OCI-LY7 (cell line): Measurements from ENCODE around the gene AGMAT. TPM values are rescaled to one million over a fixed set of nuclear protein-coding genes. Genes with fewer than 3 reads are reported as not detected.

Experiments
- BruUV-seq: library from RNA; stranded (reverse); fragments of 400-500 nt; replicated peaks from 2 replicates; lab custom pipeline; 2021; lab: Mats Ljungman, UMichigan
- CTCF ChIA-PET: fragments of 300-600 bp; sonication (Branson Sonifier 250); formaldehyde crosslinking; loops from one replicate; lab custom pipeline; 2022; ENCODE audit warnings: antibody characterized with exemption; ENCODE audit not compliant: unreplicated experiment; lab: Charles Lee
- POLR2A ChIA-PET: fragments of 300-600 bp; sonication (Branson Sonifier 250); formaldehyde crosslinking; loops from one replicate; lab custom pipeline; 2022; ENCODE audit warnings: antibody characterized with exemption; lab: Charles Lee
- DNase-seq: peaks from one replicate; pipeline ENCODE4 v3.0.0-alpha.2; 2015; ENCODE audit warnings: low spot score
- H2AFZ ChIP-seq: fragments of 200-600 bp; sonication (generic), shearing (Covaris generic); 2 replicates; pipeline ENCODE4 v1.6.1; 2014; ENCODE audit warnings: mild to moderate bottlenecking, antibody characterized with exemption, low read length, moderate library complexity
- H3K27ac ChIP-seq: fragments of 200-600 bp; sonication (generic); 2 replicates; pipeline ENCODE4 v1.5.1; 2014; ENCODE audit warnings: mixed run types, low read depth, mild to moderate bottlenecking, moderate library complexity, low read length, inconsistent platforms; ENCODE audit not compliant: poor library complexity, severe bottlenecking
- H3K36me3 ChIP-seq: fragments of 200-600 bp; sonication (generic); 2 replicates; pipeline ENCODE4 v1.6.1; 2014; ENCODE audit warnings: mild to moderate bottlenecking, antibody characterized with exemption, low read length, moderate library complexity, mixed read lengths; ENCODE audit not compliant: insufficient read depth
- H3K4me1 ChIP-seq: fragments of 200-600 bp; sonication (generic); 2 replicates; pipeline ENCODE4 v1.5.1; 2014; ENCODE audit warnings: mild to moderate bottlenecking, low read length; ENCODE audit not compliant: insufficient read depth, poor library complexity, severe bottlenecking
- H3K4me2 ChIP-seq: fragments of 200-600 bp; sonication (generic); 2 replicates; pipeline ENCODE4 v1.6.1; 2014; ENCODE audit warnings: mild to moderate bottlenecking, low read length
- H3K4me3 ChIP-seq: fragments of 200-600 bp; sonication (generic); 2 replicates; pipeline ENCODE4 v1.5.1; 2014; ENCODE audit warnings: mild to moderate bottlenecking, low read depth, low read length; ENCODE audit not compliant: poor library complexity, severe bottlenecking
- H3K79me2 ChIP-seq: fragments of 200-600 bp; sonication (generic); 2 replicates; pipeline ENCODE4 v1.6.1; 2016; ENCODE audit warnings: low read depth, mild to moderate bottlenecking, low read length, moderate library complexity, mixed read lengths; ENCODE audit not compliant: insufficient read depth
- H3K9me2 ChIP-seq: fragments of 200-600 bp; sonication (generic); 2 replicates; pipeline ENCODE4 v1.6.1; 2016; ENCODE audit warnings: mild to moderate bottlenecking, low read length, mixed read lengths; ENCODE audit not compliant: insufficient read depth
- H3K9me3 ChIP-seq: fragments of 200-600 bp; sonication (generic); 2 replicates; pipeline ENCODE4 v1.6.1; 2014; ENCODE audit warnings: mild to moderate bottlenecking, mixed run types, low read length, mixed read lengths
- H4K20me1 ChIP-seq: fragments of 200-600 bp; sonication (generic); 2 replicates; pipeline ENCODE4 v1.6.1; 2014; ENCODE audit warnings: mild to moderate bottlenecking, antibody characterized with exemption, low read length, moderate library complexity, mixed read lengths; ENCODE audit not compliant: insufficient read depth
- CTCF ChIP-seq: fragments of 200-600 bp; sonication (generic); conservative IDR thresholded peaks from 2 replicates; pipeline ENCODE4 v1.5.1; 2014; ENCODE audit warnings: mild to moderate bottlenecking, antibody characterized with exemption, low read length, moderate library complexity, mixed read lengths
- EZH2phosphoT487 ChIP-seq: fragments of 200-600 bp; sonication (generic); IDR thresholded peaks from 2 replicates; pipeline ENCODE4 v1.6.1; 2018; ENCODE audit warnings: low read depth, borderline replicate concordance, mild to moderate bottlenecking, mixed run types, antibody characterized with exemption, low read length, moderate library complexity, mixed read lengths
- intact Hi-C: fragments of 100-400 bp; cut with micrococcal nuclease; formaldehyde crosslinking; loops from one replicate; pipeline ENCODE4 v1.10.0; 2022; ENCODE audit not compliant: unreplicated experiment
- total RNA-seq, 2 experiments: library from RNA; depleted of rRNA in 1 of 2; stranded (reverse); fragments of >200 nt in 1 of 2; shearing (Covaris generic) in 1 of 2; gene quantifications; 2 replicates each; pipeline ENCODE4 v1.2.3, GENCODE V29; 2014 to 2022

Gene AGMAT
- total RNA-seq, 2 experiments from 2014 or later: 0.29 to 0.54 TPM

- Histone ChIP-seq H3K4me1 (peaks cover 8% of the 10 kb centered on the region), H3K9me3 (no peaks in the 10 kb centered on the region), H4K20me1 (no peaks in the 10 kb centered on the region), H2AFZ (no peak overlapping the region), H3K36me3 (peaks cover 42% of the 10 kb centered on the region), H3K27ac (no peak overlapping the region), H3K4me3 (no peak overlapping the region), H3K79me2 (no peaks in the 10 kb centered on the region), H3K4me2 (no peak overlapping the region), H3K9me2 (no peaks in the 10 kb centered on the region)
- no peak for DNase-seq
- ChIA-PET CTCF (no interaction called here), POLR2A (no interaction called here)
- TF ChIP-seq CTCF: no peak
- no TSS peak for BruUV-seq
- intact Hi-C loops: no loop called here
These were observed 25.6 kb downstream of the AGMAT start for GRCh38 chr1:15559189-15559810.

- peaks cover 37% of the 10 kb centered on the region for H3K36me3 ChIP-seq
- H3K4me2 ChIP-seq: no peak overlapping the region
- H3K79me2 ChIP-seq: no peaks in the 10 kb centered on the region
- H3K9me2 ChIP-seq: no peaks in the 10 kb centered on the region
- BruUV-seq: no TSS peak
- no peak overlapping the region for H3K4me3 ChIP-seq
- CTCF ChIA-PET: no interaction called here
- H2AFZ ChIP-seq: no peak overlapping the region
- no peak for TF ChIP-seq CTCF
- TF ChIP-seq EZH2phosphoT487: no peak
- DNase-seq: no peak
- H3K27ac ChIP-seq: no peak overlapping the region
- intact Hi-C loops: no loop called here
- POLR2A ChIA-PET: no interaction called here
- peaks cover under 1% of the 10 kb centered on the region for H3K4me1 ChIP-seq
- no peaks in the 10 kb centered on the region for H4K20me1 ChIP-seq
- H3K9me3 ChIP-seq: no peaks in the 10 kb centered on the region
These were observed 26.3 kb downstream of the AGMAT start for GRCh38 chr1:15558516-15558915.

DNA sequence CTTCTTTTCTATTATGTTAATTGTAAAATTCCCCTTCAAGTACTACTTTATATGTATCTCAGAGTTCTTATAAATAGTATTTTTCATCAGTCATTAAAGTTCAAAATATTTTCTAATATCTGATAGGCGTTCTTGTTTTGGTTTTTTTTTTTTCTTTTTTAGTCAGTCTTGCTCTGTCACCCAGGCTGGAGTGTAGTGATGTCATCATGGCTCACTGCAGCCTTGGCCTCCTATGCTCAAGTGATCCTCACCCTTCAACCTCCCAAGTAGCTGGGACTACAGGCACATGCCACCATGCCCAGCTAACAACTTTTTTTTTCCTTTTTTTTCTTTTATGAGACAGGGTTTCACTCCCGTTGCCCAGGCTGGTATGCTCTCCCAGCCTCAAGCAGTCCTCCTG is 27.3 kb downstream of the AGMAT start:
- Histone ChIP-seq H3K36me3 (peaks cover 30% of the 10 kb centered on the region), H2AFZ (no peak overlapping the region), H3K4me3 (no peak overlapping the region), H3K9me3 (no peaks in the 10 kb centered on the region), H3K9me2 (no peaks in the 10 kb centered on the region), H3K4me1 (no peaks in the 10 kb centered on the region), H4K20me1 (no peaks in the 10 kb centered on the region), H3K4me2 (no peak overlapping the region), H3K27ac (no peak overlapping the region), H3K79me2 (no peaks in the 10 kb centered on the region)
- ChIA-PET POLR2A (interaction anchor here (0.6 kb wide), 1 partner anchor 12 kb away, joined by 3 read pairs; no protein-coding TSS in a partner anchor), CTCF (no interaction called here)
- intact Hi-C loops: no loop called here
- no peak for TF ChIP-seq CTCF
- no peak for TF ChIP-seq EZH2phosphoT487
- DNase-seq: no peak
- no TSS peak for BruUV-seq
